Liver (tissue), 9 donors: ENCODE measurements around the gene GRK2. TPM values are rescaled to one million over a fixed set of nuclear protein-coding genes. Genes with fewer than 3 reads are reported as not detected.

Experiments used
- DNase-seq: peaks from one replicate; pipeline ENCODE4 v3.0.0-alpha.2; 2017; ENCODE audit warnings: low spot score
- H3K27ac ChIP-seq, 2 donors: one replicate each; pipeline ENCODE4 v1.7.0; 2013; ENCODE audit warnings: inconsistent platforms in 2 of 2, low read length in 2 of 2, control low read depth in 1 of 2, low read depth in 1 of 2, mild to moderate bottlenecking in 1 of 2
- H3K27me3 ChIP-seq, 4 donors: one replicate each; pipeline versions ENCODE4 v1.6.1 to v1.7.0; 2013; ENCODE audit warnings: low read length in 3 of 4, inconsistent platforms in 1 of 4, mild to moderate bottlenecking in 1 of 4, moderate library complexity in 1 of 4; ENCODE audit not compliant: control insufficient read depth in 4 of 4, insufficient read depth in 4 of 4
- H3K36me3 ChIP-seq, 4 donors: one replicate each; pipeline versions ENCODE4 v1.6.1 to v1.7.0; 2013; ENCODE audit warnings: low read length in 3 of 4, mild to moderate bottlenecking in 3 of 4, low read depth in 1 of 4, moderate library complexity in 1 of 4; ENCODE audit not compliant: control insufficient read depth in 4 of 4, insufficient read depth in 3 of 4
- H3K4me1 ChIP-seq, 4 donors: one replicate each; pipeline versions ENCODE4 v1.6.1 to v1.7.0; 2013; ENCODE audit warnings: low read length in 3 of 4, mild to moderate bottlenecking in 3 of 4, moderate library complexity in 1 of 4; ENCODE audit not compliant: control insufficient read depth in 4 of 4, insufficient read depth in 4 of 4
- H3K4me3 ChIP-seq, 3 donors: one replicate each; pipeline versions ENCODE4 v1.6.1 to v1.7.0; 2013; ENCODE audit warnings: low read length in 3 of 3, control low read depth in 1 of 3, low read depth in 1 of 3, mild to moderate bottlenecking in 1 of 3
- H3K9ac ChIP-seq, 2 donors: one replicate each; pipeline ENCODE4 v1.7.0; 2013; ENCODE audit warnings: low read length in 2 of 2, mild to moderate bottlenecking in 2 of 2, moderate library complexity in 2 of 2, control low read depth in 1 of 2, low read depth in 1 of 2
- H3K9me3 ChIP-seq, 4 donors: one replicate each; pipeline versions ENCODE4 v1.6.1 to v1.7.0; 2013; ENCODE audit warnings: low read length in 3 of 4; ENCODE audit not compliant: control insufficient read depth in 4 of 4
- GABPA ChIP-seq, 2 donors: IDR thresholded peaks in 1 of 2; conservative IDR thresholded peaks in 1 of 2; 2 replicates each; pipeline ENCODE4 v1.6.1; 2016; ENCODE audit warnings: antibody characterized with exemption in 2 of 2, mild to moderate bottlenecking in 1 of 2, moderate library complexity in 1 of 2
- HNF4A ChIP-seq, 2 donors: conservative IDR thresholded peaks; 2 replicates each; pipeline ENCODE4 v1.6.1; 2016; ENCODE audit warnings: antibody characterized with exemption in 2 of 2, mild to moderate bottlenecking in 2 of 2
- HNF4G ChIP-seq: IDR thresholded peaks from 2 replicates; pipeline ENCODE4 v1.6.1; 2016; ENCODE audit warnings: antibody characterized with exemption
- JUND ChIP-seq, 2 donors: IDR thresholded peaks; 2 replicates each; pipeline ENCODE4 v1.6.1; 2016; ENCODE audit warnings: antibody characterized with exemption in 2 of 2
- NR2F2 ChIP-seq: IDR thresholded peaks from 2 replicates; pipeline ENCODE4 v1.6.1; 2016; ENCODE audit warnings: antibody characterized with exemption
- RAD21 ChIP-seq, 2 donors: IDR thresholded peaks; 2 replicates each; pipeline ENCODE4 v1.6.1; 2016; ENCODE audit warnings: antibody characterized with exemption in 2 of 2, mild to moderate bottlenecking in 2 of 2
- RXRA ChIP-seq, 2 donors: IDR thresholded peaks; 2 replicates each; pipeline ENCODE4 v1.6.1; 2017 to 2018; ENCODE audit warnings: antibody characterized with exemption in 2 of 2, mild to moderate bottlenecking in 1 of 2
- SP1 ChIP-seq: IDR thresholded peaks from 2 replicates; pipeline ENCODE4 v1.6.1; 2018; ENCODE audit warnings: antibody characterized with exemption, mild to moderate bottlenecking
- TAF1 ChIP-seq: conservative IDR thresholded peaks from 2 replicates; pipeline ENCODE4 v1.6.1; 2016; ENCODE audit warnings: antibody characterized with exemption, mild to moderate bottlenecking
- YY1 ChIP-seq: IDR thresholded peaks from 2 replicates; pipeline ENCODE4 v1.6.1; 2016; ENCODE audit warnings: antibody characterized with exemption, mild to moderate bottlenecking
- WGBS: extraction: QIAGEN DNeasy Blood & Tissue Kit; methylation state at CpG from one replicate; pipeline ENCODE4 v1.1.7; 2013; 5-methylcytosine and 5-hydroxymethylcytosine counted together
- polyA plus RNA-seq, 2 donors: library from polyadenylated mRNA; stranded (reverse) in 1 of 2; unstranded in 1 of 2; fragments of 200-250 nt in 1 of 2; fragments of >200 nt in 1 of 2; fragmentation: Nextera tagmentation in 1 of 2; extraction: Ambion mirVana in 1 of 2; gene quantifications; one replicate each; pipeline versions ENCODE4 v1.2.1 to v1.2.3, GENCODE V29; 2013 to 2015
- total RNA-seq, 2 donors: library from RNA; depleted of rRNA; stranded (reverse); fragments of >200 nt; gene quantifications; one replicate each; pipeline ENCODE4 v1.2.3, GENCODE V29; 2014
- TF ChIP-seq, protein P1 (sequence below): IDR thresholded peaks from 2 replicates; pipeline ENCODE4 v1.6.1; 2016; ENCODE audit warnings: antibody characterized with exemption, mild to moderate bottlenecking
- TF ChIP-seq, protein P2 (sequence below): IDR thresholded peaks from 2 replicates; pipeline ENCODE4 v1.6.1; 2016; ENCODE audit warnings: antibody characterized with exemption
- TF ChIP-seq, protein P3 (sequence below): fragments of 150-350 bp; IDR thresholded peaks from 2 replicates; pipeline ENCODE4 v1.5.1; 2017; ENCODE audit warnings: improper control_type of control experiment, low read depth, low read length; ENCODE audit not compliant: missing input control
- TF ChIP-seq, protein P4 (sequence below): IDR thresholded peaks from 2 replicates; pipeline ENCODE4 v1.6.1; 2016; ENCODE audit warnings: antibody characterized with exemption
- donor health status: healthy.
- donor health status: healthy.
- donor health status: healthy.
- donor health status: healthy.
- donor health status: healthy.

Gene GRK2
- total and polyA plus RNA-seq, 4 donors, result 13.4 to 41.4 (median 31.7) TPM

DNA sequence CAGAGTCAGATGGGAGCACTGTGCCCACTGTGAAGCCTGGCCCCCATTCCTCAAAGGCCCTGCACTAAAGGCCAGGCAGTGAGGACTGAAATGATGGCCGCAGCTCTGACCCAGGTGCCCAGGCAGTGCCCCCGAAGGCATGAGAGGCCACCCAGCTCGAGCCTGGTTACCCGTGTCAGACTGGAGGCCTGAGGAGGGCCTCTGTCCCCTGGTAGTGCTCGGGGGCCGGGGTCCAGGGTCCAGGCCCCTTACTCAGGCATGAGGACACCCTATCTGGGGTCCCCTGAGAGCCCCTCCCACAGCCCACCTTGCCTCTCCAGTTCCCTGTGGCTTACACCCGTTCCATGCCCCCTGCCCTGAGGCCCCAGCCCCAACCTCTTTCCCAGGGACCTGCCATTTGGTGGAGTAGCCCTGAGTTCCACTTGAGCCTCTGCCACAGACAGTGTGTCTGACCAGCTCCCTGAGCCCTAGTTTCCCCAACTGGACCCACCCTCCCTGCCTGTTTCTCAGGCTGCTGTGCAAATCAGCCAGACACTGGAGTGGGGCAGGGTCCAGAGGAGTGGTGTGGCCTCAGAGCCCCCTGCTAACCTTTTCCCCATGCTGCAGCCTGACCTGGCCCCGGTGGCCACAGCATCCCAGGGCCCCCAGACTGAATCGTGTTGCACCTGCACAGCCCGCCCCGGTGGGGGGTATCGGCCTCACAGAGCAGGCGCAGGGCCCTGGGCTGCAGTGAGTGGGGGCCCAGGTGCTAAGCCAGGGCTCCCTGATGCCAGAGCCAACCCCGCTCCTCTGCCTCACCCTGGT, 12.1 kb downstream of the GRK2 start:
- peaks cover 5 to 39% (median 11%) of the 10 kb centered on the region in 4 donors for H3K4me1 ChIP-seq
- H3K9ac ChIP-seq, result no peak overlapping the region
- H3K27ac ChIP-seq, result peak overlapping the region; percentile 3 to 67
- no peak for DNase-seq
- H3K36me3 ChIP-seq, result peaks cover 19 to 33% (median 23%) of the 10 kb centered on the region in 4 donors
- H3K27me3 ChIP-seq, result no peaks in the 10 kb centered on the region
- H3K9me3 ChIP-seq, result no peaks in the 10 kb centered on the region
- no peak overlapping the region for H3K4me3 ChIP-seq
- WGBS, result 87% methylated on average over 14 of the region's 14 CpGs
- TF ChIP-seq, protein P1, sequence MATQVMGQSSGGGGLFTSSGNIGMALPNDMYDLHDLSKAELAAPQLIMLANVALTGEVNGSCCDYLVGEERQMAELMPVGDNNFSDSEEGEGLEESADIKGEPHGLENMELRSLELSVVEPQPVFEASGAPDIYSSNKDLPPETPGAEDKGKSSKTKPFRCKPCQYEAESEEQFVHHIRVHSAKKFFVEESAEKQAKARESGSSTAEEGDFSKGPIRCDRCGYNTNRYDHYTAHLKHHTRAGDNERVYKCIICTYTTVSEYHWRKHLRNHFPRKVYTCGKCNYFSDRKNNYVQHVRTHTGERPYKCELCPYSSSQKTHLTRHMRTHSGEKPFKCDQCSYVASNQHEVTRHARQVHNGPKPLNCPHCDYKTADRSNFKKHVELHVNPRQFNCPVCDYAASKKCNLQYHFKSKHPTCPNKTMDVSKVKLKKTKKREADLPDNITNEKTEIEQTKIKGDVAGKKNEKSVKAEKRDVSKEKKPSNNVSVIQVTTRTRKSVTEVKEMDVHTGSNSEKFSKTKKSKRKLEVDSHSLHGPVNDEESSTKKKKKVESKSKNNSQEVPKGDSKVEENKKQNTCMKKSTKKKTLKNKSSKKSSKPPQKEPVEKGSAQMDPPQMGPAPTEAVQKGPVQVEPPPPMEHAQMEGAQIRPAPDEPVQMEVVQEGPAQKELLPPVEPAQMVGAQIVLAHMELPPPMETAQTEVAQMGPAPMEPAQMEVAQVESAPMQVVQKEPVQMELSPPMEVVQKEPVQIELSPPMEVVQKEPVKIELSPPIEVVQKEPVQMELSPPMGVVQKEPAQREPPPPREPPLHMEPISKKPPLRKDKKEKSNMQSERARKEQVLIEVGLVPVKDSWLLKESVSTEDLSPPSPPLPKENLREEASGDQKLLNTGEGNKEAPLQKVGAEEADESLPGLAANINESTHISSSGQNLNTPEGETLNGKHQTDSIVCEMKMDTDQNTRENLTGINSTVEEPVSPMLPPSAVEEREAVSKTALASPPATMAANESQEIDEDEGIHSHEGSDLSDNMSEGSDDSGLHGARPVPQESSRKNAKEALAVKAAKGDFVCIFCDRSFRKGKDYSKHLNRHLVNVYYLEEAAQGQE, result no peak
- TF ChIP-seq JUND (IDR thresholded peaks at IDR 0.05) (no peak), YY1 (no peak), HNF4G (no peak), RXRA (IDR thresholded peaks at IDR 0.05) (no peak), TAF1 (no peak), SP1 (no peak), GABPA (IDR thresholded peaks at IDR 0.05 in 1 of 2, conservative IDR thresholded peaks at IDR 0.05 in 1 of 2) (no peak), NR2F2 (no peak), RAD21 (IDR thresholded peaks at IDR 0.05) (no peak), HNF4A (conservative IDR thresholded peaks at IDR 0.05) (no peak)
- TF ChIP-seq, protein P2, sequence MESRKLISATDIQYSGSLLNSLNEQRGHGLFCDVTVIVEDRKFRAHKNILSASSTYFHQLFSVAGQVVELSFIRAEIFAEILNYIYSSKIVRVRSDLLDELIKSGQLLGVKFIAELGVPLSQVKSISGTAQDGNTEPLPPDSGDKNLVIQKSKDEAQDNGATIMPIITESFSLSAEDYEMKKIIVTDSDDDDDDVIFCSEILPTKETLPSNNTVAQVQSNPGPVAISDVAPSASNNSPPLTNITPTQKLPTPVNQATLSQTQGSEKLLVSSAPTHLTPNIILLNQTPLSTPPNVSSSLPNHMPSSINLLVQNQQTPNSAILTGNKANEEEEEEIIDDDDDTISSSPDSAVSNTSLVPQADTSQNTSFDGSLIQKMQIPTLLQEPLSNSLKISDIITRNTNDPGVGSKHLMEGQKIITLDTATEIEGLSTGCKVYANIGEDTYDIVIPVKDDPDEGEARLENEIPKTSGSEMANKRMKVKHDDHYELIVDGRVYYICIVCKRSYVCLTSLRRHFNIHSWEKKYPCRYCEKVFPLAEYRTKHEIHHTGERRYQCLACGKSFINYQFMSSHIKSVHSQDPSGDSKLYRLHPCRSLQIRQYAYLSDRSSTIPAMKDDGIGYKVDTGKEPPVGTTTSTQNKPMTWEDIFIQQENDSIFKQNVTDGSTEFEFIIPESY, result no peak
- TF ChIP-seq, protein P3, sequence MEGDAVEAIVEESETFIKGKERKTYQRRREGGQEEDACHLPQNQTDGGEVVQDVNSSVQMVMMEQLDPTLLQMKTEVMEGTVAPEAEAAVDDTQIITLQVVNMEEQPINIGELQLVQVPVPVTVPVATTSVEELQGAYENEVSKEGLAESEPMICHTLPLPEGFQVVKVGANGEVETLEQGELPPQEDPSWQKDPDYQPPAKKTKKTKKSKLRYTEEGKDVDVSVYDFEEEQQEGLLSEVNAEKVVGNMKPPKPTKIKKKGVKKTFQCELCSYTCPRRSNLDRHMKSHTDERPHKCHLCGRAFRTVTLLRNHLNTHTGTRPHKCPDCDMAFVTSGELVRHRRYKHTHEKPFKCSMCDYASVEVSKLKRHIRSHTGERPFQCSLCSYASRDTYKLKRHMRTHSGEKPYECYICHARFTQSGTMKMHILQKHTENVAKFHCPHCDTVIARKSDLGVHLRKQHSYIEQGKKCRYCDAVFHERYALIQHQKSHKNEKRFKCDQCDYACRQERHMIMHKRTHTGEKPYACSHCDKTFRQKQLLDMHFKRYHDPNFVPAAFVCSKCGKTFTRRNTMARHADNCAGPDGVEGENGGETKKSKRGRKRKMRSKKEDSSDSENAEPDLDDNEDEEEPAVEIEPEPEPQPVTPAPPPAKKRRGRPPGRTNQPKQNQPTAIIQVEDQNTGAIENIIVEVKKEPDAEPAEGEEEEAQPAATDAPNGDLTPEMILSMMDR, result no peak
- TF ChIP-seq, protein P4, sequence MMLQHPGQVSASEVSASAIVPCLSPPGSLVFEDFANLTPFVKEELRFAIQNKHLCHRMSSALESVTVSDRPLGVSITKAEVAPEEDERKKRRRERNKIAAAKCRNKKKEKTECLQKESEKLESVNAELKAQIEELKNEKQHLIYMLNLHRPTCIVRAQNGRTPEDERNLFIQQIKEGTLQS, result no peak
